ENCODE data around the gene THSD4.
A peak's percentile ranks its signal among the peaks of the same experiment; 100 is the strongest.

THSD4 gene

DNA sequence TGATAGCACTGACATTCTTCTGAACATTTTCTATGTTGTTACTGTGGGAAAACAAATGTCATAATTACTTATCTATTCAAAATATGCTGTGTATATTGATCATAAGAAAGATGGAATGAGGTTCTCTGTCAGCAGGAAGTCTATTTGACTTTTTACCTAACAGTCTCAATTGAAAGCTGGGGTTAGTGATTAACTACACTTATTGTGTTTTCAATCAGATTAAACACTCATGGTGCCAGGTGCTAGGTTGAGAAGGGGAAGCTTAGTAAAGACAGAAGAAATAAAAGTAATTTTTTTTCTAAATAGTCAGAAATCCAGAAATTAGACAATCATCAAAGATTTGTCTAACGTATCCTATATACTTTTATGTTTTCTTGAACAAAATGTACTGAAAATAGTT is 414.1 kb downstream of the THSD4 start:
- Histone ChIP-seq H2AFZ (ENCODE audit: low read length) (no peak overlapping the region), H3K9me2 (replicated peaks; ENCODE audit: insufficient read depth, low read length) (no peaks in the 10 kb centered on the region), H3F3A (ENCODE audit: insufficient read depth, low read length) (no peaks in the 10 kb centered on the region), H3K4me3 (ENCODE audit: low read length) (no peak overlapping the region), H3K9ac (ENCODE audit: low read length) (no peak overlapping the region), H3K9me3 (replicated peaks; ENCODE audit: insufficient read depth, low read length) (no peaks in the 10 kb centered on the region), H3K27ac (ENCODE audit: low read length) (no peak overlapping the region), H3K4me1 (ENCODE audit: low read length) (no peaks in the 10 kb centered on the region), H3K79me2 (ENCODE audit: low read length) (no peaks in the 10 kb centered on the region), H4K20me1 (ENCODE audit: insufficient read depth, low read length) (no peaks in the 10 kb centered on the region), H3K27me3 (replicated peaks; ENCODE audit: insufficient read depth, low read length) (no peaks in the 10 kb centered on the region), H3K4me2 (ENCODE audit: low read depth, low read length) (no peak overlapping the region), H3K36me3 (replicated peaks; ENCODE audit: insufficient read depth, low read length) (no peaks in the 10 kb centered on the region)
- no peak for DNase-seq
- no peak for TF ChIP-seq EZH2phosphoT487 (IDR thresholded peaks at IDR 0.05; ENCODE audit: low read length)
- TF ChIP-seq EZH2 (optimal IDR thresholded peaks at IDR 0.05; ENCODE audit: low read depth, low read length): no peak
- TF ChIP-seq, protein P1, sequence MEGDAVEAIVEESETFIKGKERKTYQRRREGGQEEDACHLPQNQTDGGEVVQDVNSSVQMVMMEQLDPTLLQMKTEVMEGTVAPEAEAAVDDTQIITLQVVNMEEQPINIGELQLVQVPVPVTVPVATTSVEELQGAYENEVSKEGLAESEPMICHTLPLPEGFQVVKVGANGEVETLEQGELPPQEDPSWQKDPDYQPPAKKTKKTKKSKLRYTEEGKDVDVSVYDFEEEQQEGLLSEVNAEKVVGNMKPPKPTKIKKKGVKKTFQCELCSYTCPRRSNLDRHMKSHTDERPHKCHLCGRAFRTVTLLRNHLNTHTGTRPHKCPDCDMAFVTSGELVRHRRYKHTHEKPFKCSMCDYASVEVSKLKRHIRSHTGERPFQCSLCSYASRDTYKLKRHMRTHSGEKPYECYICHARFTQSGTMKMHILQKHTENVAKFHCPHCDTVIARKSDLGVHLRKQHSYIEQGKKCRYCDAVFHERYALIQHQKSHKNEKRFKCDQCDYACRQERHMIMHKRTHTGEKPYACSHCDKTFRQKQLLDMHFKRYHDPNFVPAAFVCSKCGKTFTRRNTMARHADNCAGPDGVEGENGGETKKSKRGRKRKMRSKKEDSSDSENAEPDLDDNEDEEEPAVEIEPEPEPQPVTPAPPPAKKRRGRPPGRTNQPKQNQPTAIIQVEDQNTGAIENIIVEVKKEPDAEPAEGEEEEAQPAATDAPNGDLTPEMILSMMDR (IDR thresholded peaks at IDR 0.05; ENCODE audit: low read length): no peak

DNA sequence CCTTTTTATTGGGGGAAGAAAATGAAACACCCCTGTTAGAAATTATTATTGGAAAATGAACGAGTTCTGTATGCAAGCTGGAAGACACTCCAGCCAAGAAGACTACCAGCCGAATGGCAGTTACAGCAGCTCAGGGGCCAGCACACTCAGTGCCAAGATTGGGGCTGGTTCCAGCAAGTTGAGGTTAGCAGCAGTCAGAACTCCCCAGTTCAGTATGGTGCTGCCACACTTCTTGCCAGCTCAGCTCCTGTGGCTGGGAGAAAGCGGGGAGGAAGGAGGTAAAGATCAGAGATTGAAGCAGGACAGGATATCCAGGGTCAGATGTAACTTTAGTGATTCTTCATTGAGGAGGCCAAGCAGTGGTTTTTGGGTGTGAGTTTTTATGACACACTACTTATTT is 414.8 kb downstream of the THSD4 start:
- Histone ChIP-seq H3K36me3 (replicated peaks; ENCODE audit: insufficient read depth, low read length) (no peaks in the 10 kb centered on the region), H3K4me3 (ENCODE audit: low read length) (no peak overlapping the region), H4K20me1 (ENCODE audit: insufficient read depth, low read length) (no peaks in the 10 kb centered on the region), H3K27ac (ENCODE audit: low read length) (no peak overlapping the region), H3K9ac (ENCODE audit: low read length) (no peak overlapping the region), H3K4me1 (ENCODE audit: low read length) (no peaks in the 10 kb centered on the region), H3K9me3 (replicated peaks; ENCODE audit: insufficient read depth, low read length) (no peaks in the 10 kb centered on the region), H3K9me2 (replicated peaks; ENCODE audit: insufficient read depth, low read length) (no peaks in the 10 kb centered on the region), H3K27me3 (replicated peaks; ENCODE audit: insufficient read depth, low read length) (no peaks in the 10 kb centered on the region), H3F3A (ENCODE audit: insufficient read depth, low read length) (no peaks in the 10 kb centered on the region), H2AFZ (ENCODE audit: low read length) (no peak overlapping the region), H3K4me2 (ENCODE audit: low read depth, low read length) (no peak overlapping the region), H3K79me2 (ENCODE audit: low read length) (no peaks in the 10 kb centered on the region)
- TF ChIP-seq, protein P1 (IDR thresholded peaks at IDR 0.05; ENCODE audit: low read length): no peak
- TF ChIP-seq EZH2 (optimal IDR thresholded peaks at IDR 0.05; ENCODE audit: low read depth, low read length): no peak
- no peak for TF ChIP-seq EZH2phosphoT487 (IDR thresholded peaks at IDR 0.05; ENCODE audit: low read length)
- no peak for DNase-seq

DNA sequence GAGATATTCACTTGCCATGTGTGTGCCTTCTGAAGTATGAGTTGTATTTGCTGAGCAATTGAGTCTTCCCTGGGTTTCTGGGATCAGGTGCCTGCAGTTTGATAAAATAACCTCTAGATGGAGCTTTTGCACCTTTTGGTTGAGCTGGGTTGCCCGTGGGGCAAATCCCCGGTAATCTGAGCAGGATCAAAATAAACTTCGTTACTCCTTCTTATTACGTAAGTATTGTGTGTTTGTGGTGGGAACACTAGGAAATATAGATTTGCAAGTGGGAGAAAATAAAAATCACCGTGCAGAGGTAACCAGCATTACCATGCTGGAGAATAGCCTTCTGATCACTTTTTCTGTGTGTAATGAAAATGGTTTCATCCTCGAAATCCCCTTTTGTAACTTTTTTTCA is 417.7 kb downstream of the THSD4 start:
- H3K36me3 ChIP-seq (replicated peaks; ENCODE audit: insufficient read depth, low read length): no peaks in the 10 kb centered on the region
- no peak overlapping the region for H3K4me3 ChIP-seq (ENCODE audit: low read length)
- no peak overlapping the region for H3K4me2 ChIP-seq (ENCODE audit: low read depth, low read length)
- H3K4me1 ChIP-seq (ENCODE audit: low read length): no peaks in the 10 kb centered on the region
- no peaks in the 10 kb centered on the region for H4K20me1 ChIP-seq (ENCODE audit: insufficient read depth, low read length)
- DNase-seq: peak; percentile 14
- H3K27ac ChIP-seq (ENCODE audit: low read length): no peak overlapping the region
- no peaks in the 10 kb centered on the region for H3K9me2 ChIP-seq (replicated peaks; ENCODE audit: insufficient read depth, low read length)
- no peak overlapping the region for H2AFZ ChIP-seq (ENCODE audit: low read length)
- no peaks in the 10 kb centered on the region for H3K27me3 ChIP-seq (replicated peaks; ENCODE audit: insufficient read depth, low read length)
- no peak overlapping the region for H3K9ac ChIP-seq (ENCODE audit: low read length)
- TF ChIP-seq, protein P1 (IDR thresholded peaks at IDR 0.05; ENCODE audit: low read length): peak; percentile 77
- TF ChIP-seq EZH2 (optimal IDR thresholded peaks at IDR 0.05; ENCODE audit: low read depth, low read length) (no peak), EZH2phosphoT487 (IDR thresholded peaks at IDR 0.05; ENCODE audit: low read length) (no peak)
- no peaks in the 10 kb centered on the region for H3K79me2 ChIP-seq (ENCODE audit: low read length)
- no peaks in the 10 kb centered on the region for H3F3A ChIP-seq (ENCODE audit: insufficient read depth, low read length)
- H3K9me3 ChIP-seq (replicated peaks; ENCODE audit: insufficient read depth, low read length): no peaks in the 10 kb centered on the region

Data from MM.1S (cell line).